Vagina (tissue), 2 donors: ENCODE measurements around the gene CREBBP.

Source experiments
- POLR2A ChIP-seq, 2 donors: fragments of 450-650 bp; IDR thresholded peaks; one replicate each; pipeline ENCODE4 v1.6.1; 2017; ENCODE audit warnings: antibody characterized with exemption in 2 of 2, mild to moderate bottlenecking in 2 of 2, moderate library complexity in 2 of 2
- POLR2AphosphoS5 ChIP-seq, 2 donors: sonication (generic); formaldehyde crosslinking; IDR thresholded peaks; one replicate each; pipeline ENCODE4 v1.9.0; 2017; ENCODE audit warnings: antibody characterized with exemption in 2 of 2, mild to moderate bottlenecking in 2 of 2, low read depth in 1 of 2; ENCODE audit not compliant: insufficient read depth in 1 of 2
- TF ChIP-seq, protein P1 (sequence below), 3 experiments: fragments of 450-650 bp in 2 of 3; fragments of 200-600 bp in 1 of 3; sonication (generic) in 1 of 3; IDR thresholded peaks; one replicate each; pipeline ENCODE4 v1.5.1; 2017 to 2019; ENCODE audit warnings: antibody characterized with exemption in 3 of 3, mild to moderate bottlenecking in 2 of 3, moderate library complexity in 2 of 3

DNA sequence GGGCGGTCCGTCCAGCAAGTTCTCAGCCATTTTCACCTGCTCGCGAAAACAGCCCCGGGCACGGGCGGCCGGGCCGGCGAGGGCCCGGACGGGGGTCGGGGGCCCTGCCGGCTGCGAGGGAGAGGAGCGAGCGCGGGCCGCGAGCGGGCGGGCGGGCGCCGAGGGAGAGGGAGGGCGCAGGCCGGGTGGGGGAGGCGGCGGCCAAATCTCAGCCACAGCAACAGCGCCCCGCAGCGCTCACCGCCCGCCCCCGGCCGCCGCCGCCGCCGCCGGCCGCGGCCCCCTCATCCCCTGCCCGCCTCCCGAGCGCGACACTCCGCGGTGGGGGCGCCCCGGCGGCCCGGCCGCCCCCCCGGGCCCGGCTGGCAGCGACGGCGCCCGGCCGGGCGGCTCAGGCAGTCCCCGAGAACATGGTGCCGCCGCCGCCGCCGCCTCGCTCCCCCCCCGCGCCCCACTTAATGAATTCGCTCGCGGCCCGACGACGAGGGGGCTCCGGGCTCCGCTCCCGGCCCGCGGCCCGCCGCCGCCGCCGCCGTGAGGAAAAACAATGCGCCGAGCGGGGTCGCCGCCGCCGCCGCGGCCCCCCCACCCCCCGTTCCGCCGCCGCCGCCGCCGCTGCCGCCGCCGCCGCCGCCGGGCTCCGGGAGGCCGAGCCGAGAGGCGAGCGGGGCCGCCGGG lies 487 bp downstream of the CREBBP start:
- TF ChIP-seq, protein P1, sequence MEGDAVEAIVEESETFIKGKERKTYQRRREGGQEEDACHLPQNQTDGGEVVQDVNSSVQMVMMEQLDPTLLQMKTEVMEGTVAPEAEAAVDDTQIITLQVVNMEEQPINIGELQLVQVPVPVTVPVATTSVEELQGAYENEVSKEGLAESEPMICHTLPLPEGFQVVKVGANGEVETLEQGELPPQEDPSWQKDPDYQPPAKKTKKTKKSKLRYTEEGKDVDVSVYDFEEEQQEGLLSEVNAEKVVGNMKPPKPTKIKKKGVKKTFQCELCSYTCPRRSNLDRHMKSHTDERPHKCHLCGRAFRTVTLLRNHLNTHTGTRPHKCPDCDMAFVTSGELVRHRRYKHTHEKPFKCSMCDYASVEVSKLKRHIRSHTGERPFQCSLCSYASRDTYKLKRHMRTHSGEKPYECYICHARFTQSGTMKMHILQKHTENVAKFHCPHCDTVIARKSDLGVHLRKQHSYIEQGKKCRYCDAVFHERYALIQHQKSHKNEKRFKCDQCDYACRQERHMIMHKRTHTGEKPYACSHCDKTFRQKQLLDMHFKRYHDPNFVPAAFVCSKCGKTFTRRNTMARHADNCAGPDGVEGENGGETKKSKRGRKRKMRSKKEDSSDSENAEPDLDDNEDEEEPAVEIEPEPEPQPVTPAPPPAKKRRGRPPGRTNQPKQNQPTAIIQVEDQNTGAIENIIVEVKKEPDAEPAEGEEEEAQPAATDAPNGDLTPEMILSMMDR (IDR thresholded peaks at IDR 0.05): no peak
- TF ChIP-seq POLR2AphosphoS5 (IDR thresholded peaks at IDR 0.05; ENCODE audit: insufficient read depth in 1 of 2, low read depth in 1 of 2): no peak
- no peak for TF ChIP-seq POLR2A (IDR thresholded peaks at IDR 0.05)
